IMR-90 (cell line): Measurements from ENCODE around the gene CERS4. TPM values are rescaled to one million over a fixed set of nuclear protein-coding genes. Genes with fewer than 3 reads are reported as not detected.
A peak's percentile ranks its signal among the peaks of the same experiment; 100 is the strongest.

Experiments used
- ATAC-seq: fragments of 200-7000 bp; cut with Tn5 transposase; 2 replicates; pipeline ENCODE4 v1.9.1; 2020; ENCODE audit warnings: low read depth, mild to moderate bottlenecking, moderate library complexity
- BruUV-seq: library from RNA; stranded (reverse); fragments of 400-500 nt; replicated peaks from 2 replicates; lab custom pipeline; 2021; lab: Mats Ljungman, UMichigan
- CTCF ChIA-PET: fragments of 300-600 bp; formaldehyde crosslinking; extraction: SDS; loops from one replicate; lab custom pipeline; 2021; ENCODE audit warnings: antibody characterized with exemption; lab: Yijun Ruan, JAX
- POLR2A ChIA-PET: fragments of 300-600 bp; sonication (Branson Sonifier 250); formaldehyde crosslinking; loops from one replicate; lab custom pipeline; 2022; ENCODE audit warnings: antibody characterized with exemption; ENCODE audit not compliant: unreplicated experiment; lab: Charles Lee
- DNase-seq: peaks from one replicate; pipeline ENCODE4 v3.0.0; 2013
- H2AFZ ChIP-seq: replicated peaks from 2 replicates; pipeline ENCODE3; 2013; ENCODE audit warnings: low read length, mild to moderate bottlenecking; ENCODE audit not compliant: poor library complexity
- H2AK5ac ChIP-seq: 2 replicates; pipeline ENCODE4 v1.6.1; 2013; ENCODE audit warnings: low read depth, low read length, inconsistent platforms
- H2AK9ac ChIP-seq: replicated peaks from 2 replicates; pipeline ENCODE3; 2013; ENCODE audit warnings: mild to moderate bottlenecking, low read depth, low read length, moderate library complexity; ENCODE audit not compliant: poor library complexity
- H2BK120ac ChIP-seq: 2 replicates; pipeline ENCODE4 v1.6.1; 2013; ENCODE audit warnings: low read depth, low read length, inconsistent platforms
- H2BK15ac ChIP-seq: 3 replicates; pipeline ENCODE4 v1.6.1; 2013; ENCODE audit warnings: low read depth, low read length, inconsistent platforms
- H2BK20ac ChIP-seq: 2 replicates; pipeline ENCODE4 v1.6.1; 2013; ENCODE audit warnings: low read depth, mild to moderate bottlenecking, inconsistent platforms, low read length, moderate library complexity
- H2BK5ac ChIP-seq: 2 replicates; pipeline ENCODE4 v1.6.1; 2013; ENCODE audit warnings: mild to moderate bottlenecking, low read depth, low read length, inconsistent platforms; ENCODE audit not compliant: poor library complexity, severe bottlenecking
- H3K14ac ChIP-seq: replicated peaks from 2 replicates; pipeline ENCODE4 v1.6.1; 2013; ENCODE audit warnings: low read depth, low read length, inconsistent platforms
- H3K18ac ChIP-seq: 2 replicates; pipeline ENCODE4 v1.6.1; 2013; ENCODE audit warnings: low read depth, low read length, control low read depth
- H3K23ac ChIP-seq: 2 replicates; pipeline ENCODE4 v1.6.1; 2013; ENCODE audit warnings: low read depth, low read length, inconsistent platforms
- H3K27ac ChIP-seq: 2 replicates; pipeline ENCODE4 v1.5.1; 2013; ENCODE audit warnings: mild to moderate bottlenecking, control low read depth, low read length; ENCODE audit not compliant: insufficient read depth
- H3K27me3 ChIP-seq: 2 replicates; pipeline ENCODE4 v1.6.1; 2013; ENCODE audit warnings: low read length; ENCODE audit not compliant: control insufficient read depth, insufficient read depth
- H3K36me3 ChIP-seq: 2 replicates; pipeline ENCODE4 v1.6.1; 2013; ENCODE audit warnings: low read length, mixed read lengths; ENCODE audit not compliant: control insufficient read depth, insufficient read depth
- H3K4ac ChIP-seq: 2 replicates; pipeline ENCODE4 v1.6.1; 2013; ENCODE audit warnings: low read depth, low read length, inconsistent platforms
- H3K4me1 ChIP-seq: 2 replicates; pipeline ENCODE4 v1.6.1; 2013; ENCODE audit warnings: low read length, mixed read lengths; ENCODE audit not compliant: control insufficient read depth, insufficient read depth
- H3K4me2 ChIP-seq: 2 replicates; pipeline ENCODE4 v1.6.1; 2013; ENCODE audit warnings: low read depth, mild to moderate bottlenecking, control low read depth, low read length, moderate library complexity
- H3K4me3 ChIP-seq: 2 replicates; pipeline ENCODE4 v1.5.1; 2013; ENCODE audit warnings: low read depth, mild to moderate bottlenecking, control low read depth, low read length, moderate library complexity; ENCODE audit not compliant: insufficient read depth
- H3K56ac ChIP-seq: 2 replicates; pipeline ENCODE4 v1.6.1; 2013; ENCODE audit warnings: low read length, inconsistent platforms; ENCODE audit not compliant: insufficient read depth; ENCODE audit errors: extremely low read depth
- H3K79me1 ChIP-seq, 2 experiments: 2 replicates each; pipeline ENCODE4 v1.6.1; 2013; ENCODE audit warnings: low read length in 2 of 2, inconsistent platforms in 1 of 2, low read depth in 1 of 2
- H3K9ac ChIP-seq: 2 replicates; pipeline ENCODE4 v1.6.1; 2013; ENCODE audit warnings: low read depth, low read length, control low read depth
- H3K9me1 ChIP-seq: 2 replicates; pipeline ENCODE4 v1.6.1; 2013; ENCODE audit warnings: low read length, inconsistent platforms; ENCODE audit not compliant: insufficient read depth
- H3K9me3 ChIP-seq: 2 replicates; pipeline ENCODE4 v1.6.1; 2013; ENCODE audit warnings: low read length; ENCODE audit not compliant: control insufficient read depth, insufficient read depth
- H4K20me1 ChIP-seq: 2 replicates; pipeline ENCODE4 v1.6.1; 2013; ENCODE audit warnings: low read length, inconsistent platforms; ENCODE audit not compliant: insufficient read depth
- H4K5ac ChIP-seq: 2 replicates; pipeline ENCODE4 v1.6.1; 2013; ENCODE audit warnings: mild to moderate bottlenecking, low read depth, low read length, control low read depth
- H4K8ac ChIP-seq, 2 experiments: 2 replicates each; pipeline ENCODE4 v1.6.1; 2013; ENCODE audit warnings: low read depth in 2 of 2, low read length in 2 of 2, control low read depth in 1 of 2, inconsistent platforms in 1 of 2
- H4K91ac ChIP-seq: 2 replicates; pipeline ENCODE4 v1.6.1; 2013; ENCODE audit warnings: low read depth, low read length, inconsistent platforms; ENCODE audit not compliant: insufficient read depth
- BHLHE40 ChIP-seq: fragments of 150-350 bp; IDR thresholded peaks from 2 replicates; pipeline ENCODE4 v1.6.1; 2016; ENCODE audit warnings: mild to moderate bottlenecking, low read depth, low read length
- CEBPB ChIP-seq: IDR thresholded peaks from 2 replicates; pipeline ENCODE4 v1.6.1; 2012; ENCODE audit warnings: low read depth, low read length, improper control_type of control experiment
- CHD1 ChIP-seq: IDR thresholded peaks from 2 replicates; pipeline ENCODE4 v1.6.1; 2012; ENCODE audit warnings: low read depth, low read length, improper control_type of control experiment
- FOS ChIP-seq: fragments of 150-350 bp; IDR thresholded peaks from 2 replicates; pipeline ENCODE4 v1.6.1; 2016; ENCODE audit warnings: low read depth, low read length
- MAFK ChIP-seq: IDR thresholded peaks from 2 replicates; pipeline ENCODE4 v1.6.1; 2012; ENCODE audit warnings: low read depth, low read length, improper control_type of control experiment
- MAZ ChIP-seq: IDR thresholded peaks from 2 replicates; pipeline ENCODE4 v1.6.1; 2012; ENCODE audit warnings: low read depth, mild to moderate bottlenecking, low read length, improper control_type of control experiment, moderate library complexity, borderline replicate concordance
- MXI1 ChIP-seq: IDR thresholded peaks from 2 replicates; pipeline ENCODE4 v1.6.1; 2012; ENCODE audit warnings: low read depth, mild to moderate bottlenecking, low read length, moderate library complexity, borderline replicate concordance
- NFE2L2 ChIP-seq: fragments of 150-350 bp; IDR thresholded peaks from 2 replicates; pipeline ENCODE4 v1.6.1; 2016; ENCODE audit warnings: low read depth, mild to moderate bottlenecking, low read length
- POLR2A ChIP-seq: IDR thresholded peaks from 2 replicates; pipeline ENCODE4 v1.6.1; 2012; ENCODE audit warnings: mild to moderate bottlenecking, low read depth, low read length
- RCOR1 ChIP-seq: IDR thresholded peaks from 2 replicates; pipeline ENCODE4 v1.6.1; 2012; ENCODE audit warnings: mild to moderate bottlenecking, low read length, improper control_type of control experiment; ENCODE audit not compliant: insufficient replicate concordance
- RFX5 ChIP-seq: IDR thresholded peaks from 2 replicates; pipeline ENCODE4 v1.8.0; 2012; ENCODE audit warnings: low read depth, mild to moderate bottlenecking, low read length, moderate library complexity
- SMC3 ChIP-seq: fragments of 150-350 bp; IDR thresholded peaks from 2 replicates; pipeline ENCODE4 v1.6.1; 2016; ENCODE audit warnings: low read depth, mild to moderate bottlenecking, antibody characterized with exemption, low read length, moderate library complexity
- WGBS, 2 experiments: methylation state at CpG; one replicate each; pipeline versions ENCODE4 v1.1.5 to v1.1.7; 2013; ENCODE audit warnings: missing lambda C conversion rate in 2 of 2; ENCODE audit not compliant: insufficient read length in 1 of 2; ENCODE audit errors: extremely low coverage in 2 of 2; 5-methylcytosine and 5-hydroxymethylcytosine counted together
- dilution Hi-C: fragments of 300-500 bp; cut with HindIII; formaldehyde crosslinking; loops from one replicate; pipeline ENCODE4 v1.14.3; 2018; ENCODE audit warnings: low sequenced_read_pairs; ENCODE audit not compliant: unreplicated experiment
- in situ Hi-C: fragments of 300-500 bp; cut with MboI; formaldehyde crosslinking; loops from 3 replicates; pipeline ENCODE4 v1.14.3; 2019; ENCODE audit warnings: low sequenced_read_pairs, inconsistent platforms, mixed read lengths
- intact Hi-C: fragments of 100-400 bp; cut with micrococcal nuclease; formaldehyde crosslinking; loops from 2 replicates; pipeline ENCODE4 v1.10.0; 2022
- polyA plus RNA-seq, 3 experiments: library from polyadenylated mRNA; depleted of rRNA; stranded (reverse); fragments of >200 nt; gene quantifications; 2 replicates each; pipeline ENCODE4 v1.2.3, GENCODE V29; 2012; ENCODE audit warnings: low replicate concordance in 1 of 3
- total RNA-seq: library from RNA; depleted of rRNA; stranded (reverse); fragments of >200 nt; gene quantifications from 2 replicates; pipeline ENCODE4 v1.2.3, GENCODE V29; 2012
- TF ChIP-seq, protein P1 (sequence below): fragments of 150-350 bp; IDR thresholded peaks from 2 replicates; pipeline ENCODE4 v1.6.1; 2017; ENCODE audit warnings: mild to moderate bottlenecking, antibody characterized with exemption, low read length, low read depth
- TF ChIP-seq, protein P2 (sequence below): fragments of 150-350 bp; IDR thresholded peaks from 2 replicates; pipeline ENCODE4 v1.6.1; 2016; ENCODE audit warnings: low read depth, mild to moderate bottlenecking, low read length, moderate library complexity, borderline replicate concordance
- TF ChIP-seq, protein P3 (sequence below): conservative IDR thresholded peaks from 2 replicates; pipeline ENCODE4 v1.5.1; 2012; ENCODE audit warnings: mild to moderate bottlenecking, low read depth, low read length, improper control_type of control experiment

The CERS4 gene
- total and polyA plus RNA-seq, 2 of the 4 experiments (the other 2 are of a cell fraction): 3.2 to 5.7 TPM

DNA sequence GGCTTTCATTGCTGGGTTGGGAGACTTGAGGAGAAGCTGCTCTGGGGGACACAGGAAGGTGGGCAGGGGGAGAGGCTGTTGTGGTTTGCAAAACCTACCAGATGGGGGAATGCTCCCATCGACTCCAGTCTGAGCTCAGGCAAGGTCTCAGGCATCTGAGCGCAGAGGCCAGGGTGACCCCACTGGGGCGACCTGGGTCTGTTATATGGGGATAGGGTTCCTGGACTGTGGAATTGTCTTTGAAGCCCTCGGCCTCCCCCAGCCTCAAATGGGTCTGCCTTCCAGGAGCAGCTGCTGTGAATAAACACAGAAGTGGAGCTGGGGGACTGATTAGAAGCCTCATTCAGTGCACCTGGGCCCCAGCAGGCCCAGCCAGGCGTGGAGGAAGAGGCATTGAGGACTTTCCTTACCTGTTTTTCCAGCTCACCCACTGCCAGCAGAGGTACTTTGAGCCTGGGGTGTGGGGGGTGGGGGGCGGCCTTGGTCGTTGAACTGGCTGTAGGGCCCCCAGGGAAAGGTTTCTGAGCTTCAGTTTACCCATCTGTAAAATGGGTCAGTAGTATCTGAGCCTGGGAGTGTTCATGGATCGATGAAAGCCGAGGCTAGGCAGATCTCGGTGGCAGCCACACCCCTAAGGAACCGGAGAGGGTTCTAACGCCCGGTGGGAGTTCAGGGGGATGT lies 1.4 kb downstream of the CERS4 start:
- H3K9me3 ChIP-seq: no peaks in the 10 kb centered on the region
- no peaks in the 10 kb centered on the region for H3K36me3 ChIP-seq
- 67% methylated on average over 1 of the region's 13 CpGs; no CpG with 5 or more reads in 1 of the 2 experiments for WGBS, 2 experiments
- DNase-seq (no peak), ATAC-seq (no peak)
- H3K4me3 ChIP-seq: peak overlapping the region; percentile 65; the same call in 1 of the 2 replicates
- TF ChIP-seq, protein P1, sequence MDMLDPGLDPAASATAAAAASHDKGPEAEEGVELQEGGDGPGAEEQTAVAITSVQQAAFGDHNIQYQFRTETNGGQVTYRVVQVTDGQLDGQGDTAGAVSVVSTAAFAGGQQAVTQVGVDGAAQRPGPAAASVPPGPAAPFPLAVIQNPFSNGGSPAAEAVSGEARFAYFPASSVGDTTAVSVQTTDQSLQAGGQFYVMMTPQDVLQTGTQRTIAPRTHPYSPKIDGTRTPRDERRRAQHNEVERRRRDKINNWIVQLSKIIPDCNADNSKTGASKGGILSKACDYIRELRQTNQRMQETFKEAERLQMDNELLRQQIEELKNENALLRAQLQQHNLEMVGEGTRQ: no peak
- TF ChIP-seq, protein P2, sequence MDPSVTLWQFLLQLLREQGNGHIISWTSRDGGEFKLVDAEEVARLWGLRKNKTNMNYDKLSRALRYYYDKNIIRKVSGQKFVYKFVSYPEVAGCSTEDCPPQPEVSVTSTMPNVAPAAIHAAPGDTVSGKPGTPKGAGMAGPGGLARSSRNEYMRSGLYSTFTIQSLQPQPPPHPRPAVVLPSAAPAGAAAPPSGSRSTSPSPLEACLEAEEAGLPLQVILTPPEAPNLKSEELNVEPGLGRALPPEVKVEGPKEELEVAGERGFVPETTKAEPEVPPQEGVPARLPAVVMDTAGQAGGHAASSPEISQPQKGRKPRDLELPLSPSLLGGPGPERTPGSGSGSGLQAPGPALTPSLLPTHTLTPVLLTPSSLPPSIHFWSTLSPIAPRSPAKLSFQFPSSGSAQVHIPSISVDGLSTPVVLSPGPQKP: no peak
- no peak for TF ChIP-seq MXI1
- no peak for TF ChIP-seq MAZ
- TF ChIP-seq NFE2L2: no peak
- no peak for TF ChIP-seq BHLHE40
- TF ChIP-seq CEBPB: no peak
- no peak for TF ChIP-seq SMC3
- no peak for TF ChIP-seq POLR2A
- no peak for TF ChIP-seq CHD1
- TF ChIP-seq FOS: no peak
- no peak for TF ChIP-seq RFX5
- TF ChIP-seq RCOR1: no peak
- TF ChIP-seq MAFK: no peak
- TF ChIP-seq, protein P3, sequence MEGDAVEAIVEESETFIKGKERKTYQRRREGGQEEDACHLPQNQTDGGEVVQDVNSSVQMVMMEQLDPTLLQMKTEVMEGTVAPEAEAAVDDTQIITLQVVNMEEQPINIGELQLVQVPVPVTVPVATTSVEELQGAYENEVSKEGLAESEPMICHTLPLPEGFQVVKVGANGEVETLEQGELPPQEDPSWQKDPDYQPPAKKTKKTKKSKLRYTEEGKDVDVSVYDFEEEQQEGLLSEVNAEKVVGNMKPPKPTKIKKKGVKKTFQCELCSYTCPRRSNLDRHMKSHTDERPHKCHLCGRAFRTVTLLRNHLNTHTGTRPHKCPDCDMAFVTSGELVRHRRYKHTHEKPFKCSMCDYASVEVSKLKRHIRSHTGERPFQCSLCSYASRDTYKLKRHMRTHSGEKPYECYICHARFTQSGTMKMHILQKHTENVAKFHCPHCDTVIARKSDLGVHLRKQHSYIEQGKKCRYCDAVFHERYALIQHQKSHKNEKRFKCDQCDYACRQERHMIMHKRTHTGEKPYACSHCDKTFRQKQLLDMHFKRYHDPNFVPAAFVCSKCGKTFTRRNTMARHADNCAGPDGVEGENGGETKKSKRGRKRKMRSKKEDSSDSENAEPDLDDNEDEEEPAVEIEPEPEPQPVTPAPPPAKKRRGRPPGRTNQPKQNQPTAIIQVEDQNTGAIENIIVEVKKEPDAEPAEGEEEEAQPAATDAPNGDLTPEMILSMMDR: no peak
- no peak overlapping the region for H2AK5ac ChIP-seq
- no peaks in the 10 kb centered on the region; a peak in 1 of 4 replicates for H3K79me1 ChIP-seq
- no peak overlapping the region for H2BK20ac ChIP-seq
- H3K18ac ChIP-seq: no peak overlapping the region
- dilution Hi-C loops (no loop called here), intact Hi-C loops (no loop called here), in situ Hi-C loops (no loop called here)
- H3K56ac ChIP-seq: no peak overlapping the region
- H2AK9ac ChIP-seq: no peak overlapping the region
- H3K14ac ChIP-seq: no peak overlapping the region
- H3K9ac ChIP-seq: peak overlapping the region; percentile 55; the same call in 1 of the 2 replicates
- H4K8ac ChIP-seq: no peak overlapping the region
- no peaks in the 10 kb centered on the region for H4K20me1 ChIP-seq
- H2BK120ac ChIP-seq: no peak overlapping the region
- no peak overlapping the region for H2BK5ac ChIP-seq
- H4K5ac ChIP-seq: no peak overlapping the region
- peaks cover 12% of the 10 kb centered on the region for H3K27me3 ChIP-seq
- peak overlapping the region; percentile 78; the same call in 1 of the 2 replicates for H3K4me2 ChIP-seq
- H3K9me1 ChIP-seq: no peaks in the 10 kb centered on the region
- ChIA-PET CTCF (no interaction called here), POLR2A (no interaction called here)
- H3K4ac ChIP-seq: no peak overlapping the region
- no peak overlapping the region for H3K23ac ChIP-seq
- no peak overlapping the region for H4K91ac ChIP-seq
- H3K4me1 ChIP-seq: peaks cover 4% of the 10 kb centered on the region; the same call in 1 of the 2 replicates
- BruUV-seq: no TSS peak
- no peak overlapping the region for H2BK15ac ChIP-seq
- H2AFZ ChIP-seq: no peak overlapping the region
- no peak overlapping the region for H3K27ac ChIP-seq
